Stimulated activated naive B cell treated with anti-CD40 and anti-IgM and Interleukin-4, amounts not matched to agents 10 μg/mL and 1 μg/mL and 100 μg/mL, for 72 hours (primary cell): ENCODE measurements around the gene SIK1.
"Not testable (repeated sequence)": the region's sequence is repeated elsewhere in the genome, so short reads cannot be mapped to it uniquely, and the experiment has no call there.

Experiments
- ATAC-seq, 2 donors: fragments of 150-1000 bp; cut with Tn5 transposase; replicated peaks; 2 replicates each; pipeline ENCODE4 v1.10.0; 2021; ENCODE audit warnings: moderate library complexity in 1 of 2
- DNase-seq: peaks from one replicate; pipeline ENCODE4 v3.0.0; 2021
- H3K27ac Mint-ChIP-seq: one replicate; pipeline ENCODE4 v1.8.0; 2022; ENCODE audit warnings: mild to moderate bottlenecking, mixed read lengths
- H3K27me3 Mint-ChIP-seq, 2 donors: one replicate each; pipeline ENCODE4 v1.8.0; 2022; ENCODE audit warnings: mixed read lengths in 2 of 2
- H3K36me3 Mint-ChIP-seq, 2 donors: one replicate each; pipeline ENCODE4 v1.8.0; 2022; ENCODE audit warnings: mixed read lengths in 2 of 2, mild to moderate bottlenecking in 1 of 2
- H3K4me1 Mint-ChIP-seq, 2 donors: one replicate each; pipeline ENCODE4 v1.8.0; 2022; ENCODE audit warnings: mixed read lengths in 2 of 2, mild to moderate bottlenecking in 1 of 2
- H3K4me3 Mint-ChIP-seq, 2 donors: one replicate each; pipeline ENCODE4 v1.8.0; 2022; ENCODE audit warnings: mild to moderate bottlenecking in 2 of 2, mixed read lengths in 2 of 2, moderate library complexity in 1 of 2
- H3K9me3 Mint-ChIP-seq, 2 donors: one replicate each; pipeline ENCODE4 v1.8.0; 2022; ENCODE audit warnings: mixed read lengths in 2 of 2, mild to moderate bottlenecking in 1 of 2

SIK1 gene

DNA sequence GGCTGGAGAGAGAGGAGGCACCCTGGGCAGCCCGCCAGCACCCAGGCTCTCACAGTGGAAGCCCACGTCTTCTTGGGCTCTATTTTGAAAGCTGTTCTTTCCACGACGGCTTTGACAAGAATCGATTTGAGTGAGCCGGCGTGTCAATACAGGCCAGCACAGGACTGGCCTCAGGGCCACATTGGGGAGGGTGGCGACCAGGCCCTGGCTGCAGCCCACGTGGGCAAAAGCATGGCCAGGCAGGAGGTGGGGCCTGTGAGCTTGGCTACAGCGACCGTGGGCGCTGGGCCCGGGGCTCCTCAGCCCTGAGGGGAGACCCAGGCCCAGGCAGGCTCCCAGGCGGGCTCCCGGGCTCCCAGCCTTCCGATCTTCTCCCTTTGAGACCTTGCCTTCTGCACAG lies 23.4 kb upstream of the SIK1 start:
- not testable (repeated sequence) for H3K9me3 Mint-ChIP-seq, ATAC-seq, H3K4me3 Mint-ChIP-seq, H3K27me3 Mint-ChIP-seq, DNase-seq, H3K4me1 Mint-ChIP-seq, H3K36me3 Mint-ChIP-seq, H3K27ac Mint-ChIP-seq

DNA sequence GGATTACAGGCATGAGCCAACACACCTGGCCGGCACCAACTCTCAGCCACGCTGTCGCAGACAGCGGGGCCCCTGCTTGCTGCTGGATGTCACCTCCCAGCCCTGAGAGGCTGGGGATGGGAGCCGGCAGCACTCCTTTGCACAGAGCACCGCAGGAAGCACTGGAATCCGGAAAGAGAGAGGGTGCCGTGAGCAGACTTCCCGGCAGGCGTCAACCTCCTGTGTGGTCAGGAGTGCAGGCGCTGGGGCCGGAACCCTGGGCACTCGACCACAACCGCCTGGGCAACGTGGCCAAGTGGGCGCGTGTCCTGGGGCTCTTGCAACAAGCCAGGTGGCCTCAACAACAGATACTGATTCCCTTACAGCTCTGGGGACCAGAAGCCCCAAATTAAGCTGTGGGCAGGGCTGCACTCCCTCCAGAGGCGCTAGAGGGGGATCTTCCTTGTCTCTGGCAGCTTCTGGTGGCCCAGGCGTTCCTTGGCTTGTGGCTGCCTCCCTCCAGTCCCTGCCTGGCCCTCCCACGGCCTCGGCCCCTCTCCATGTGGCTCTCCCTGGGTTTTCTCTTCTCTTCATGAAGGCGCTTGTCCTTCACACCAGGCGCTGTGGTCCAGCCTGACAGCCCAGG lies 20.5 kb upstream of the SIK1 start:
- not testable (repeated sequence) for H3K36me3 Mint-ChIP-seq, DNase-seq, ATAC-seq

DNA sequence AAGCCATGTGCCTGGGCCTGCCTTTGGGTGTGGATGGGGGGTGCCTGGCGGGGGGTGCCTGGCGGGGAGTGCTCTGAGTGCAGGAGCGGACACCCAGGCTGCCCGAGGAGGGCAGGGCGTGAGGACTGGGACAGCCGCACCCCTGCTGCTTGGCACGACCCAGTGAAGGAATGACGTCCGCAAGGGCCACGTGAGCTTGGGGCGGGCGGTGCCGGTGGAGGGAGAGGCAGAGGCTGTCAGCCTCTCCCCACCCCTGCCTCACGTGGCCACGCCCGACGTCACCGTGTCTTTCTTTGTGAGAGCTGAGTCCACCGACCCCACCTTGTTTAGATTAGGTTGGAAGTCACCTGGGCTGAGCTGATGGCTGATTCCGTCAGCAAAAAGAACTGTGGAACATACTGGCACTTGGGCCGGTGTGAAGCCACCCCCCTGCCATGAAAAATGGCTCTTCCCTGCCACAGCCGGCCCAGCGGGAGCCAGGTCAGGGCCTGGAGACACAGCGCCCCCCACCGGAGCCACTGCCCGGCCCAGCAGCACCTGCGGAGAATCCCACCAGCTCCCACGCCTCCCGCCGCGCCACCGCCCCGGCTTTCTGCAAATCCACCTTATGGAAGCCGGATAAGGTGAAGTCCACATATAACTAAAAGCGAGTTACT lies 19.5 kb upstream of the SIK1 start:
- not testable (repeated sequence) for H3K27me3 Mint-ChIP-seq, H3K4me1 Mint-ChIP-seq, H3K4me3 Mint-ChIP-seq, H3K27ac Mint-ChIP-seq, ATAC-seq, DNase-seq, H3K36me3 Mint-ChIP-seq, H3K9me3 Mint-ChIP-seq

More for the DNA sequence above, 20.5 kb upstream of the SIK1 start:
- not testable (repeated sequence) for H3K27me3 Mint-ChIP-seq, H3K9me3 Mint-ChIP-seq, H3K27ac Mint-ChIP-seq, H3K4me3 Mint-ChIP-seq, H3K4me1 Mint-ChIP-seq

DNA sequence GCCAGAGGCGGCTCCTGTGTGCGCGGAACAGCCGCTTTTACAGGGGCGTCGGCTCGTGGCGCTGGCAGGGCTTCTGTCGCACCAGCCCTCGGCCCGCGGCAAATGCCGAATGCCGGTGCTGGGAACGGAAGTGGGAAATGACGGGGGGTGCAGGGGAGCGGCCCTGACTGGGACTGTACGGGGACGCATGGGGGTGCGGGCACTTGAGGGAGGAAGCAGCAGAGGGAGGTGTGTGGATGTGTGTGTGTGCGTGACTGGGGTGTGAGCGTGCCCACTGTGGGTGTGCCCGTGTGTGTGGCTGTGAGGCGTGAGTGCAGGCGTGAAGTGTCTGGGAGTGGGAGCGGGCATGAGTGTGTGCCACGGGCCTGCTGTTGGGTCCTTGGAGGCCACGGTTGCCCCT lies 17.6 kb upstream of the SIK1 start:
- H3K9me3 Mint-ChIP-seq, H3K27ac Mint-ChIP-seq, ATAC-seq, H3K4me3 Mint-ChIP-seq, DNase-seq, H3K36me3 Mint-ChIP-seq, H3K4me1 Mint-ChIP-seq, H3K27me3 Mint-ChIP-seq: not testable (repeated sequence)

DNA sequence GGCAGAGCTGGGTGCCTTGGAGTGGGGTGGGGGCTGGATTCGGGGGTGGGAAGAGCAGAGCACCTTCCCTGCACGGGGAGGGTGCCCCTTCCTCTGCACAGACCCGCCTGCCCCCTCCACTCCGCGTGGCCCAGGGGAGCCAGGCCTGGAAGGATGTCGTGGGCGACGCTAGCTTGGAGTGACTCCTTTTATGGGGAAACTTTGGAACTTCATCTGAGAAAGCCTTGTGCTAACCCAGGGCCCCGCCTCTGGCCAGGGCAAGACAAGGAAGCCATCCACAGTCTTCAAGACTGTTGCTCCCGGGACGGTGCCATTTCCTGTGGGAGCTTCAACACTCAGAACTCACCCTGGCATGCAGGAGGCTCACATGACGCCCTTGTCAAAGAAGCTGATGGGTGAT lies 15.6 kb upstream of the SIK1 start:
- H3K9me3 Mint-ChIP-seq, H3K27ac Mint-ChIP-seq, H3K36me3 Mint-ChIP-seq, H3K4me3 Mint-ChIP-seq, H3K27me3 Mint-ChIP-seq, H3K4me1 Mint-ChIP-seq, ATAC-seq, DNase-seq: not testable (repeated sequence)

DNA sequence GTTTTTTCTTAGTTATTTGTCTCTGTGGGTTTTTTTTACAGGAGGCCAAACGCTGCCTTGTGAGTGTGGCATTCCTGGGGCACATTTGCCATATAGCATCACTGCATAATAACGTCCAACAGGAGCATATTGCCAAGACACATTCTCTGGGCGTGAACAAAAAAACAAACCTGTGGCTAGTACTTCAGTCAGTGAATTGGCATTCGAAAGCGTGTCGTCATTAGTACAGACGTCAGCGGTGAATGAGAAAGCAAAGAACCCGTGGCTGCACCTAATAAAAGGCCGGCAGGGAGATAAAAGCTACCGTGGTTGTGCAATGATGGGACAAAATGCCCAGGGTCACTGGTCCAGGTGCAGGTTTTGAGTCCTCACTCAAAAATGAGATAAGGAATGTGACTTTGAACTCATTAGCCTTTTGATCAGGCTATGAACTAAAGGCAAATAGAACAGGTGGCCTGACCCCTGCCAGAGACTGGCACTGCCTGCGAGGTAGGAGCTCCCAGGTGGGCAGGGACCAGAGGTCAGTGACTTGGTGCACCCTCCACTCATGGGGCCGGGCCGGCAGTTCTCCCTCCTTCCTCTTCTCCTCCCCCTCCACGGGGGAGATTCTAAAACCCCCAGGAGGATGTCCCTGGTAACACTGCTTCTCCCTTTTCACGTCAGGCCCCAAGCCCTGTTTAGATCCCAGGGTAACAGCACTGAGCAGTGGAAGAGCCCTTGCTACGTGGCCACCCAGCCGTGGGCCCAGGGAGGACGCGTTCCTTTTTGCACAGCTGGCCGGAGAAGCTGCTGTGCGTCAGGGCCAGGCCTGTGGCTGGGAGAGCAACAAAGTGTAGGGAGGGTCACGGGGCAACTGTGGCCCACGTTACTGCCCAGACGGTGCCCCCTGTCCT lies 14.2 kb upstream of the SIK1 start:
- not testable (repeated sequence) for H3K36me3 Mint-ChIP-seq, H3K27me3 Mint-ChIP-seq, H3K9me3 Mint-ChIP-seq, DNase-seq, H3K4me1 Mint-ChIP-seq, ATAC-seq, H3K27ac Mint-ChIP-seq, H3K4me3 Mint-ChIP-seq

DNA sequence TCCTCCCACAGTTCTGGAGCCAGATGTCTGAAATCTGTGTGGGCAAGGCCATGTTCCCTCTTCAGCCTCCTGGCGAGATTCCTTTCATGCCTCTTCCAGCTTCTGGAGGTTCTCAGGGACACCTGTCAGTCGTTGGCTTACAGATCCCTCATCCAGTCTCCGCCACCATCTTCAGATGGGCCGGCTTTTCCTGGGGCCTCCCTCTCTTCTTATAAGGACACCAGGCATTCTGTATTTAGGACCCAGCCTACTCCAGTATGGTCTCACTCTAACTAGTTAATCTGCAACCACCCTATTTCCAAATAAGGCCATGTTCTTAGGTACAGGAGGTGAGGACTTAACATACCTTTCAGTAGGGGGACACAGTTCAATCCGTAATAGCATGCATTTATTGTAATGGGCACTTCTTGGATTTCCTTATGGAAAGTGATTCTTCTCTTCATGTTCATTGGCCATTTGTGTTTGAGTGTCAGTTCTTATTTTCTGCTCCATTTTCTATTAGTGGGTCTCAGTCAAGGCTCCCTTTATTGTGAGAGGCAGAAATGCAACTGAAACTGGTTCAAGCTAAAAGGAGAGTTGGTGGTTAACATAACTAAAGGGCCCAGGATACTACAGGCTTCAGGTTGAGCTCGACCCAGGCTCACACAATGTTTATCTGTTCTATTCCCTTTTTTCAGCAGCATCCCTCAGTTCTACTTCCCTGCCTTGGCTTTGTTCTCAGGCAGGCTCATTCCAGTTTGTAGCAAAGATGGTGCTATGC lies 12.6 kb upstream of the SIK1 start:
- not testable (repeated sequence) for DNase-seq, H3K4me3 Mint-ChIP-seq, ATAC-seq, H3K36me3 Mint-ChIP-seq, H3K27me3 Mint-ChIP-seq, H3K4me1 Mint-ChIP-seq, H3K9me3 Mint-ChIP-seq, H3K27ac Mint-ChIP-seq

DNA sequence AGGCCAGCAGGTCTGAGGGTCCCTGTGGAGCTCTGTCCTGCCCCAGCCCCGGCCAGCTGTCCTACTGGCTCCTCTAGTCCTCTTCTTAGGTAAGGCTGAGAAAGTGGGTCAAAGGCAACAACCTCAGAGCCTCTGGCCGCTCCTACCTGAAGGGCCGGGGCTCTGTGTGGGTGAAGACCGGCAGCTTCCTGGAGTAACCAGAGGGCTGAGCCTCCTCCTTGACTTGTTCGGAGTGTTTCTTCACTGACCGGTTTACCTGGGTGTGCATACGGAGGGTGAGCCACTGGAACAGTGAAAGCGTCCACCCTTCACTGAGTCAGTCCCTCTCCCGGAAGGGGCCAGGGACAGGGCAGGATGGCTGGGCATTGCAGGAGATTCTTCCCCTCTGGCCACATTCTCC lies 9.3 kb upstream of the SIK1 start:
- not testable (repeated sequence) for H3K4me3 Mint-ChIP-seq, H3K9me3 Mint-ChIP-seq, H3K4me1 Mint-ChIP-seq, H3K27me3 Mint-ChIP-seq, H3K36me3 Mint-ChIP-seq, ATAC-seq, DNase-seq, H3K27ac Mint-ChIP-seq

DNA sequence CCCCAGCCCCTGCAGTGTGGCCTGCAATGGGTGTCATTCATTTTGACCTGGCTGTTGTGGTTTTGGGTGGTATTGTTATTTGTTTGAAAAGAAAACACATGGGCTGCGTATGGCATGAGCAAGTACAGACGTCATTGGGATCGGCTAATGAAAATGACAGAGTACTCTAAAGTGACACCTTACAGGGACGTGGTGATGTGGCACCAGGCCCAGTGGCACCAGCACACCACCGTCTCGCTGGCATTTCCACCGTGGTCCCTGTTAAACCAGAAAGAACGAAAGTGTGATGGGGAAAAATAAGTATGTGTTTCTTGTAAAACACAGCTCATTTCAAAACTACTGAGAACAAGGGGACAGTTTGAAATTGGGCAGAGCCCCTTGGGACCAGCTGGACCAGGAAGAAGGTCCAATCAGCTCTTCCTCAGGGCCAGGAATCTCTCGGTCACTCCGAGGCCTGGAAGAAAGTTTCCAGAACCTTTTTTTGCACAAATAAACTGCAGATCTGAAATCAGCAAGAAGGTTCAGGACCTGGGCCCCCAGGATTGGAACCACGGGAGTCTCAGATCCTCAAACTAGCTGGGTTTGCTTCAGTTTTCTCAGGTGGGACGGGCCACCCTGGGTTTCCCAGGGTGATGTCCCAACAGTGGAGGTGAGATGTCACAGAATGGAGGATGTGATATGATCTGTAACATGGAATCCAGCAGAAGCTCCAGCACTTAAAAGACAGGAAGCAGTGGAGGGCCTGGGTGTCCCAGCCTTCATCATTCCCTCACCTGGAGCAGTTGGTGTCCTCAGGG lies 6.6 kb upstream of the SIK1 start:
- H3K27me3 Mint-ChIP-seq, H3K4me3 Mint-ChIP-seq, DNase-seq, H3K4me1 Mint-ChIP-seq, H3K9me3 Mint-ChIP-seq, H3K36me3 Mint-ChIP-seq, H3K27ac Mint-ChIP-seq: not testable (repeated sequence)
- ATAC-seq = peak; percentile 43 to 50

DNA sequence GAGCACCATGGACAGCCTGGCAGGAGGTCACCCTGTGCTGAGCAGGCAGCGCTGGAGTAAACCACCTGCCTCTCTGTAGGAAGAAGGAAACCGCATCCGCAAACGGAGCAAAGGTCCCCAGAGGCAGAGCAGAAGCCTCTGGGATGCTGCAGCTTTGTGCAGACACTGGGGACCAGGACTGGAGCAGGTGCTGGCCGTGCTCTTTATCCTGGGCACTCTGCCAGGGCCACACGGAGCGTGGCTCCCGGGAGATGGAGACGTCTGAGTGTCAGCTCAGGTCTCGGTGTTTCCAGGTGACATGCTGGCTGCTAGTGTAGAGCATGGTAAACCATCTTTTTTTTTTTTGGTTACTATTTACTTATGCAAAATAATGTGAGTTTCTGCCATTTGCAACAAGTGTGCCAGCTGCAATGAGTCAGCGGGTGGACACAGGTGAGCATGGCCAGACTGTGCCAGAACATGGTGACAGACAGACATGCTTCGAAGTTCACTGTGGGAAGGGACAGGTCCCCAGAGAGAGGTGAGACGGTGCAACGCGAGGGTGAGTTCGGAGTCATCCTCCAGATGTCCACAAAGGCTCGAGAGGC lies 4.0 kb upstream of the SIK1 start:
- not testable (repeated sequence) for DNase-seq, H3K4me3 Mint-ChIP-seq, H3K36me3 Mint-ChIP-seq, H3K4me1 Mint-ChIP-seq, H3K27ac Mint-ChIP-seq, H3K9me3 Mint-ChIP-seq, H3K27me3 Mint-ChIP-seq
- ATAC-seq = peak; percentile 15 to 17

DNA sequence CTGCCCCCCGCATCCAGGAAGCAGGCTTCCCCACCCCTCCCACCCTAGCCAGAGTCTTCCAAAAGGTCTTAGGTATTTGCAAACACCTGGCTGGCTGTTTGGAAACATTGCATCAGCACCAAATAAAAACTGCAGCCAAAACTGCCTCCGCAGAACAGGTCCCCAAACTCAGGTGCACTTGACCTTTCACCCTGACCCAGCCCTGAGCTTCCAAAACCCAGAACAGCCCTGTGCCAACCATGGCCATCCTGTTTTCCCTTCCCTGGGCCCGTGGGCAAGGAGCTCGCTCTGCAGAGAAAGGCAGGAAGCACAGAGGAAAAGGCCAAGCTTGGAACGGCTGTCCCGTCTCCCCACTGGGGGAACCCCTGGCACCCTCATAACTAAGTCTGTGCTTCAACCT lies 2.0 kb upstream of the SIK1 start:
- H3K4me1 Mint-ChIP-seq, H3K27me3 Mint-ChIP-seq, H3K27ac Mint-ChIP-seq, DNase-seq, H3K4me3 Mint-ChIP-seq, ATAC-seq, H3K36me3 Mint-ChIP-seq, H3K9me3 Mint-ChIP-seq: not testable (repeated sequence)

DNA sequence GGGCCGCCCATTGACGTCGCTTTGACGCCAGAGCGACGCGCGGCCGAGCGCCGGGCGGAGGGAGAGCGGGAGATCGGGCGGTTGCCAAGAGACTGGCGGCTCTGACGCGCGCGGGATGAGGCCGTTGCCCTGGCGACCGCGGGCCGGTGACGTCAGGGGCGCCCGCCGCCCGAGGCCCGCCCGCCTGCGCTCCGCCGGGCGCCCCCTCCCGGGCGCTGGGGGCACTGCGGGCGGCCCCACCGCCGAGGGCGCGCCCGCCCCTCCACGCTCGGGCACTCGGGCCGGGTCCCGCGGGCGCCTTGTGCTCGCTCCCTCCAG lies 270 bp upstream of the SIK1 start:
- H3K27me3 Mint-ChIP-seq, H3K4me1 Mint-ChIP-seq, H3K36me3 Mint-ChIP-seq, H3K27ac Mint-ChIP-seq, H3K9me3 Mint-ChIP-seq, H3K4me3 Mint-ChIP-seq, DNase-seq: not testable (repeated sequence)
- peak; percentile 86 to 87 for ATAC-seq

DNA sequence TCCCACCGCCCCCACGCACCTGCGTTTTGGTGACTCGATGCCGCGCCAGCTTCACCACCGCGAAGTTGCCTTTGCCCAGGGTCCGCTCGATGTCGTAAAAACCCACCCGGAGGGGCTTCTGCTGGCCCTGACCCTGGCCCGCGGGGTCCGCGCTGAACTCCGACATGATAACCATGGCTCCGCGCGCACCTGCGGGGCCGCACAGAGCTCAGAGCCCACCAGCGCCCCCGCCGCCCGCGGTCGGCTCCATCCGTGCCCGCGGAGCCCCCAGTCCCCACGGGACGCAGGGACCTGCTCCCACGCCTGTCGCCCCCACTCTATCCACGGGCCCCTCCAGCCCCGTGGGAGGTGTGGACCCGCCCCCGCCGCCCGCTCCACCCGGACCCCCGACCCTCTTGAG lies 927 bp downstream of the SIK1 start:
- H3K4me3 Mint-ChIP-seq, H3K27me3 Mint-ChIP-seq, ATAC-seq, H3K36me3 Mint-ChIP-seq, DNase-seq, H3K4me1 Mint-ChIP-seq, H3K9me3 Mint-ChIP-seq, H3K27ac Mint-ChIP-seq: not testable (repeated sequence)

DNA sequence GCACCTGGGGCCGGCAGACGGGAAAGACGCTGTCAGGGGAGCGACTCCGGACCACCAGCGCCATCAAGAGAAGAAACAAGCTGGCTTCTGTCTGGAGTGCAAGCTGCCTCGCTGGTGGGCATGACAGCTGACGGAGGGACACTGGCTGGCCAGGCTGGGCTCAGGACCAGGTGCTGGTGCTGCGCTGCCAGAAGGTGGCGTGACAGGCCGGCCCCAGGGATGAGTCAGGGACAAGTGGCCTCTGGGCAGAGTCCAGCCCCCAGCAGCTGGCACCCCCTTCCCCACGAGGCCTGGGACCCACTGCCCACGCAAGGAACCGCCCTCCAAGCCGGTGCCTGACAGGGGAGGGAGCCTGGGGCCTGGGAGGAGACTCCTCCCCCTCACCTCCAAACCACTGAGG lies 7.5 kb downstream of the SIK1 start:
- DNase-seq, H3K27ac Mint-ChIP-seq, ATAC-seq, H3K9me3 Mint-ChIP-seq, H3K36me3 Mint-ChIP-seq, H3K4me3 Mint-ChIP-seq, H3K27me3 Mint-ChIP-seq, H3K4me1 Mint-ChIP-seq: not testable (repeated sequence)
